ENCODE data around the gene SCYGR4.
"Not testable (repeated sequence)": the region's sequence is repeated elsewhere in the genome, so short reads cannot be mapped to it uniquely, and the experiment has no call there.

Gene SCYGR4

GRCh38 chr2:227654426-227654825, 37.1 kb downstream of the SCYGR4 start:
- no peak for TF ChIP-seq CTCF (IDR thresholded peaks at IDR 0.05)

GRCh38 chr2:227655454-227655853, 38.2 kb downstream of the SCYGR4 start:
- TF ChIP-seq CTCF (IDR thresholded peaks at IDR 0.05): no peak

- no peak for TF ChIP-seq CTCF (IDR thresholded peaks at IDR 0.05)
Measured at GRCh38 chr2:227657199-227657845, 40.0 kb downstream of the SCYGR4 start.

- TF ChIP-seq CTCF (IDR thresholded peaks at IDR 0.05): no peak
Measured at GRCh38 chr2:227661025-227661649, 43.8 kb downstream of the SCYGR4 start.

- TF ChIP-seq CTCF (IDR thresholded peaks at IDR 0.05): no peak
Measured at GRCh38 chr2:227661827-227662226, 44.5 kb downstream of the SCYGR4 start.

- TF ChIP-seq CTCF (IDR thresholded peaks at IDR 0.05): no peak
Measured at GRCh38 chr2:227665189-227665940, 48.1 kb downstream of the SCYGR4 start.

GRCh38 chr2:227666631-227667170, 49.4 kb downstream of the SCYGR4 start, which contains the start of gene SCYGR5:
SCYGR5 (plus strand) TSS chr2:227666804; CDS start chr2:227666804, 0 bp downstream.
- not testable (repeated sequence) for TF ChIP-seq CTCF (IDR thresholded peaks at IDR 0.05)

Measured in LNCAP (cell line).